Astrocyte (in vitro differentiated cells and primary cell): Measurements from ENCODE around the gene METTL16.

Experiments used
- CTCF ChIP-seq: IDR thresholded peaks from 2 replicates; pipeline ENCODE4 v1.5.1; 2011; ENCODE audit warnings: low read depth, mild to moderate bottlenecking, inconsistent platforms, low read length, moderate library complexity; ENCODE audit not compliant: insufficient read depth
- EZH2 ChIP-seq: IDR thresholded peaks from 2 replicates; pipeline ENCODE4 v1.6.1; 2012; ENCODE audit warnings: mild to moderate bottlenecking, low read length, inconsistent platforms; ENCODE audit not compliant: insufficient read depth

GRCh38 chr17:2452216-2452750, 59.4 kb downstream of the METTL16 start:
- TF ChIP-seq CTCF (no peak), EZH2 (no peak)
